Neural progenitor cell (in vitro differentiated cells): ENCODE results near the gene GNAT1. TPM values are rescaled to one million over a fixed set of nuclear protein-coding genes. Genes with fewer than 3 reads are reported as not detected.

Experiments used
- DNase-seq: peaks from one replicate; pipeline ENCODE4 v3.0.0-alpha.2; 2016; ENCODE audit warnings: low spot score
- H2AFZ ChIP-seq: fragments of 200-600 bp; sonication (generic); replicated peaks from 2 replicates; pipeline ENCODE4 v1.6.1; 2016; ENCODE audit warnings: antibody characterized with exemption
- H3F3A ChIP-seq: fragments of 200-600 bp; sonication (generic); 2 replicates; pipeline ENCODE4 v1.6.1; 2016; ENCODE audit warnings: antibody characterized with exemption, low read depth
- H3K27ac ChIP-seq: fragments of 200-600 bp; sonication (generic); 2 replicates; pipeline ENCODE4 v1.5.1; 2016; ENCODE audit warnings: mild to moderate bottlenecking
- H3K27me3 ChIP-seq: fragments of 200-600 bp; sonication (generic); 2 replicates; pipeline ENCODE4 v1.6.1; 2016; ENCODE audit warnings: mild to moderate bottlenecking, moderate library complexity
- H3K36me3 ChIP-seq: fragments of 200-600 bp; sonication (generic); 2 replicates; pipeline ENCODE4 v1.5.1; 2016
- H3K4me1 ChIP-seq: fragments of 200-600 bp; sonication (generic); 2 replicates; pipeline ENCODE4 v1.6.1; 2016; ENCODE audit warnings: mixed run types
- H3K4me2 ChIP-seq: fragments of 200-600 bp; sonication (generic); 2 replicates; pipeline ENCODE4 v1.6.1; 2016
- H3K4me3 ChIP-seq: fragments of 200-600 bp; sonication (generic); 2 replicates; pipeline ENCODE4 v1.5.1; 2016
- H3K79me2 ChIP-seq: fragments of 200-600 bp; sonication (generic); 2 replicates; pipeline ENCODE4 v1.6.1; 2016; ENCODE audit warnings: low read depth
- H3K9ac ChIP-seq: fragments of 200-600 bp; sonication (generic); 2 replicates; pipeline ENCODE4 v1.6.1; 2016
- H3K9me3 ChIP-seq: fragments of 200-600 bp; sonication (generic); 2 replicates; pipeline ENCODE4 v1.5.1; 2016; ENCODE audit warnings: low read depth
- H4K20me1 ChIP-seq: fragments of 200-600 bp; sonication (generic); 2 replicates; pipeline ENCODE4 v1.6.1; 2016; ENCODE audit warnings: low read depth
- H3K27ac Mint-ChIP-seq: 3 replicates; pipeline ENCODE4 v1.8.0; 2021; ENCODE audit warnings: mixed read lengths
- H3K27me3 Mint-ChIP-seq: 2 replicates; pipeline ENCODE4 v1.8.0; 2022; ENCODE audit warnings: low read depth, mild to moderate bottlenecking, inconsistent platforms, moderate library complexity, mixed read lengths; ENCODE audit not compliant: insufficient read depth
- H3K36me3 Mint-ChIP-seq: 3 replicates; pipeline ENCODE4 v1.8.0; 2021; ENCODE audit warnings: mixed read lengths
- H3K4me1 Mint-ChIP-seq: 3 replicates; pipeline ENCODE4 v1.8.0; 2021; ENCODE audit warnings: mixed read lengths
- H3K4me3 Mint-ChIP-seq: 3 replicates; pipeline ENCODE4 v1.8.0; 2021; ENCODE audit warnings: mild to moderate bottlenecking, moderate library complexity, mixed read lengths
- H3K9me3 Mint-ChIP-seq: 3 replicates; pipeline ENCODE4 v1.8.0; 2020; ENCODE audit warnings: mixed read lengths
- EZH2 ChIP-seq: fragments of 200-600 bp; sonication (generic); IDR thresholded peaks from 2 replicates; pipeline ENCODE4 v1.6.1; 2017; ENCODE audit warnings: antibody characterized with exemption, mild to moderate bottlenecking, moderate library complexity
- EZH2phosphoT487 ChIP-seq: fragments of 200-600 bp; sonication (generic); IDR thresholded peaks from 2 replicates; pipeline ENCODE4 v1.6.1; 2017; ENCODE audit warnings: antibody characterized with exemption
- total RNA-seq: library from RNA; depleted of rRNA; stranded (reverse); fragments of >200 nt; gene quantifications from 2 replicates; pipeline ENCODE4 v1.2.3, GENCODE V29; 2015; ENCODE audit warnings: low replicate concordance
- TF ChIP-seq, protein P1 (sequence below): fragments of 200-600 bp; sonication (generic); IDR thresholded peaks from 2 replicates; pipeline ENCODE4 v1.5.1; 2017; ENCODE audit warnings: antibody characterized with exemption, mild to moderate bottlenecking

The GNAT1 gene
- total RNA-seq, 1 donor from 2014 or later, result not detected

DNA sequence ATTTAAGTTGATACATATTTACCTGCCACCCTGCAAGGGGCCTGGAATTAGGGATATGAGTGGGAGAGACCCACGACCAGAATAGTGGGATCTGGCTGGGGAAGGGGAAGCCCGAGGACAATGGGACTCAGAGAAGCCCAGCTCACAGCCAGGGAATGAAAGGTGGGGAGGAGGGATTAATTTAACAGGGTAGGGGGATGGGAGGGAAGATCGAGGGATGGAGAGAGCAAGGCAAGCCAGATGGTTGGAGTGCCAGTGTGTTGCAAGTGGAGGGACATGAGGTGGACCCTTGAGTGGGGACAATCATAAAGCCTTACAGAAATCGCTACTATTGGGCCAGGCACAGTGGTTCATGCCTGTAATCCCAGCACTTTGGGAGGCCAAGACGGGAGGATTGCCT is 40.2 kb downstream of the GNAT1 start:
- peaks cover 5% of the 10 kb centered on the region for H3K36me3 Mint-ChIP-seq
- Histone ChIP-seq H3K27me3 (peaks cover 7% of the 10 kb centered on the region), H4K20me1 (peaks cover 4% of the 10 kb centered on the region), H3K4me3 (no peak overlapping the region), H3F3A (peaks cover 26% of the 10 kb centered on the region), H3K4me2 (peak overlapping the region; percentile 45), H3K36me3 (no peaks in the 10 kb centered on the region), H3K4me1 (peaks cover 38% of the 10 kb centered on the region), H3K9me3 (no peaks in the 10 kb centered on the region), H2AFZ (no peak overlapping the region), H3K27ac (no peak overlapping the region), H3K79me2 (peaks cover 6% of the 10 kb centered on the region), H3K9ac (no peak overlapping the region)
- peaks cover 65% of the 10 kb centered on the region for H3K4me1 Mint-ChIP-seq
- H3K9me3 Mint-ChIP-seq, result no peaks in the 10 kb centered on the region
- peak; percentile 61 for DNase-seq
- H3K27me3 Mint-ChIP-seq, result peaks cover 14% of the 10 kb centered on the region
- TF ChIP-seq, protein P1, sequence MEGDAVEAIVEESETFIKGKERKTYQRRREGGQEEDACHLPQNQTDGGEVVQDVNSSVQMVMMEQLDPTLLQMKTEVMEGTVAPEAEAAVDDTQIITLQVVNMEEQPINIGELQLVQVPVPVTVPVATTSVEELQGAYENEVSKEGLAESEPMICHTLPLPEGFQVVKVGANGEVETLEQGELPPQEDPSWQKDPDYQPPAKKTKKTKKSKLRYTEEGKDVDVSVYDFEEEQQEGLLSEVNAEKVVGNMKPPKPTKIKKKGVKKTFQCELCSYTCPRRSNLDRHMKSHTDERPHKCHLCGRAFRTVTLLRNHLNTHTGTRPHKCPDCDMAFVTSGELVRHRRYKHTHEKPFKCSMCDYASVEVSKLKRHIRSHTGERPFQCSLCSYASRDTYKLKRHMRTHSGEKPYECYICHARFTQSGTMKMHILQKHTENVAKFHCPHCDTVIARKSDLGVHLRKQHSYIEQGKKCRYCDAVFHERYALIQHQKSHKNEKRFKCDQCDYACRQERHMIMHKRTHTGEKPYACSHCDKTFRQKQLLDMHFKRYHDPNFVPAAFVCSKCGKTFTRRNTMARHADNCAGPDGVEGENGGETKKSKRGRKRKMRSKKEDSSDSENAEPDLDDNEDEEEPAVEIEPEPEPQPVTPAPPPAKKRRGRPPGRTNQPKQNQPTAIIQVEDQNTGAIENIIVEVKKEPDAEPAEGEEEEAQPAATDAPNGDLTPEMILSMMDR, result no peak
- TF ChIP-seq EZH2phosphoT487 (no peak), EZH2 (no peak)
- H3K4me3 Mint-ChIP-seq, result no peak overlapping the region
- H3K27ac Mint-ChIP-seq, result peak overlapping the region; percentile 76

DNA sequence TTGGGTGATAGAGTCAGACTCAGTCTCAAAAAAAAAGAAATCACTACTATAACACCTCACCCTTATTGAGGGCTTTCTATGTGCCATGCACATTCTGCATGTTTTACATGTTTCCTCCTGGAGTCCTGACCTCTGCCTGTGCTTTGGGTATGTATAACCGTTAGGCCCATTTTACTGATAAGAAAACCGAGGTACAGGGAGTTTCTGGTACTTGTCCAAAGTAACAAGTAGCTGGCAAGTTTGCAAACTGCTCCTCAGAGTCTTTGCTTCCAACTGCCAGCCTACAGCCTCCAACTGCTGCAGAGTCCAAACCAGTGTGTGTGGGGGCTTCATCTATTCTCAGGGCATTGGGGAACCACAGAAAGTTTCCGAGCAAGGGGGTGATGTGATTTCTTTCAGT is 40.9 kb downstream of the GNAT1 start:
- H3K4me2 ChIP-seq, result no peak overlapping the region

DNA sequence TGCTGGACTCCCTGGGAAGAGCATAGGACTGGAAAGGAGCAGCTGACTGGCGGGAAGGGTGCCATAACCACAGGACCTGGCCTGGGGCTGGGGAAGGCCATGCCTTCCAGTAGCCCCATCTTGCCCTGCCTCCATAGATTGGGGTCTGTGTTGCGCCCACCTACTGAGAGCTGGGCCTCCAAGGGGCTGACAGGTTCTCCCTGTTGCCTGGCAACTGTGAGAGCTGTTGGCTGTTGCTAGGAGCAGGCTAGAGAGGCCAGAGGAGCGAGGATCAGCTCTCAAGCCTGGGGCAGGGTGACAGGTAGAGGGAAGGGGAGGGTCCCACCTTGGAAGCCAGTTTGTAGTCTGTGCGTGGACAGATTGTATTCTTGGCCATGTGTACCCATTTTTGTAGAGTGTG is 41.8 kb downstream of the GNAT1 start:
- Histone ChIP-seq H3K4me2 (peak overlapping the region; percentile 57), H3K36me3 (no peaks in the 10 kb centered on the region), H3K4me3 (no peak overlapping the region), H3K27ac (no peak overlapping the region), H3K79me2 (peaks cover 22% of the 10 kb centered on the region), H3K27me3 (no peaks in the 10 kb centered on the region), H3F3A (peaks cover 24% of the 10 kb centered on the region), H4K20me1 (peaks cover 20% of the 10 kb centered on the region), H2AFZ (no peak overlapping the region), H3K9me3 (no peaks in the 10 kb centered on the region), H3K9ac (no peak overlapping the region), H3K4me1 (peaks cover 39% of the 10 kb centered on the region)
- peak; percentile 72 for DNase-seq
- Mint-ChIP-seq H3K27me3 (peaks cover 15% of the 10 kb centered on the region), H3K36me3 (peaks cover 5% of the 10 kb centered on the region), H3K4me3 (peak overlapping the region; percentile 81), H3K27ac (peak overlapping the region; percentile 99), H3K9me3 (no peaks in the 10 kb centered on the region), H3K4me1 (peaks cover 63% of the 10 kb centered on the region)
- TF ChIP-seq, protein P1, result no peak
- TF ChIP-seq EZH2phosphoT487 (no peak), EZH2 (no peak)

More for the DNA sequence above, 40.9 kb downstream of the GNAT1 start:
- Histone ChIP-seq H3K4me1 (peaks cover 38% of the 10 kb centered on the region), H3K9me3 (no peaks in the 10 kb centered on the region), H2AFZ (no peak overlapping the region), H3K9ac (no peak overlapping the region), H3K4me3 (no peak overlapping the region), H3F3A (peaks cover 26% of the 10 kb centered on the region), H3K27ac (no peak overlapping the region), H3K79me2 (peaks cover 14% of the 10 kb centered on the region), H4K20me1 (peaks cover 11% of the 10 kb centered on the region), H3K36me3 (no peaks in the 10 kb centered on the region), H3K27me3 (no peaks in the 10 kb centered on the region)
- peaks cover 62% of the 10 kb centered on the region for H3K4me1 Mint-ChIP-seq
- TF ChIP-seq, protein P1, result no peak
- TF ChIP-seq EZH2phosphoT487, result no peak
- no peak for TF ChIP-seq EZH2
- H3K27ac Mint-ChIP-seq, result peak overlapping the region; percentile 99
- no peaks in the 10 kb centered on the region for H3K9me3 Mint-ChIP-seq
- peaks cover 5% of the 10 kb centered on the region for H3K36me3 Mint-ChIP-seq
- DNase-seq, result no peak
- peak overlapping the region; percentile 81 for H3K4me3 Mint-ChIP-seq
- H3K27me3 Mint-ChIP-seq, result peaks cover 13% of the 10 kb centered on the region
